Trophoblast cell (in vitro differentiated cells and primary cell): ENCODE results near the gene NFX1.
"Not testable (repeated sequence)": the region's sequence is repeated elsewhere in the genome, so short reads cannot be mapped to it uniquely, and the experiment has no call there.

Experiments
- DNase-seq, 2 donors: peaks; one replicate each; pipeline ENCODE4 v3.0.0-alpha.2; 2016
- H2AFZ ChIP-seq: 2 replicates; pipeline ENCODE4 v1.6.1; 2013; ENCODE audit warnings: low read length, moderate library complexity, mild to moderate bottlenecking; ENCODE audit not compliant: insufficient read depth, poor library complexity
- H2AK5ac ChIP-seq: 2 replicates; pipeline ENCODE4 v1.6.1; 2013; ENCODE audit warnings: mild to moderate bottlenecking, low read length
- H2BK120ac ChIP-seq: 2 replicates; pipeline ENCODE4 v1.6.1; 2013; ENCODE audit warnings: low read length, mild to moderate bottlenecking, moderate library complexity; ENCODE audit not compliant: insufficient read depth, poor library complexity
- H2BK12ac ChIP-seq: 2 replicates; pipeline ENCODE4 v1.6.1; 2013; ENCODE audit warnings: mild to moderate bottlenecking, low read length, moderate library complexity
- H2BK5ac ChIP-seq: 2 replicates; pipeline ENCODE4 v1.6.1; 2013; ENCODE audit warnings: low read length, low read depth, moderate library complexity, mild to moderate bottlenecking; ENCODE audit not compliant: poor library complexity
- H3K14ac ChIP-seq: 2 replicates; pipeline ENCODE4 v1.6.1; 2013; ENCODE audit warnings: mild to moderate bottlenecking, low read length
- H3K18ac ChIP-seq: 2 replicates; pipeline ENCODE4 v1.6.1; 2013; ENCODE audit warnings: mild to moderate bottlenecking, low read length
- H3K23ac ChIP-seq: 2 replicates; pipeline ENCODE4 v1.6.1; 2013; ENCODE audit warnings: low read length
- H3K27ac ChIP-seq: 2 replicates; pipeline ENCODE4 v1.5.1; 2013; ENCODE audit warnings: low read depth, mild to moderate bottlenecking, inconsistent platforms, low read length, moderate library complexity
- H3K27me3 ChIP-seq: 2 replicates; pipeline ENCODE4 v1.6.1; 2013; ENCODE audit warnings: inconsistent platforms, mild to moderate bottlenecking, low read length, moderate library complexity; ENCODE audit not compliant: insufficient read depth
- H3K36me3 ChIP-seq, 2 experiments: 1 replicate in 1 of 2; 2 replicates in 1 of 2; pipeline ENCODE4 v1.6.1; 2013; ENCODE audit warnings: low read length in 2 of 2, mild to moderate bottlenecking in 2 of 2, moderate library complexity in 1 of 2; ENCODE audit not compliant: insufficient read depth in 2 of 2, control insufficient read depth in 1 of 2
- H3K4ac ChIP-seq: 2 replicates; pipeline ENCODE4 v1.6.1; 2013; ENCODE audit warnings: low read depth, mild to moderate bottlenecking, low read length, moderate library complexity
- H3K4me1 ChIP-seq, 2 experiments: 1 replicate in 1 of 2; 2 replicates in 1 of 2; pipeline ENCODE4 v1.6.1; 2013; ENCODE audit warnings: low read length in 2 of 2, mild to moderate bottlenecking in 2 of 2, moderate library complexity in 1 of 2; ENCODE audit not compliant: insufficient read depth in 2 of 2, control insufficient read depth in 1 of 2
- H3K4me2 ChIP-seq: 2 replicates; pipeline ENCODE4 v1.6.1; 2013; ENCODE audit warnings: inconsistent platforms, mild to moderate bottlenecking, low read length, moderate library complexity
- H3K4me3 ChIP-seq: 2 replicates; pipeline ENCODE4 v1.5.1; 2013; ENCODE audit warnings: mild to moderate bottlenecking, low read depth, low read length, inconsistent platforms
- H3K79me1 ChIP-seq: one replicate; pipeline ENCODE4 v1.6.1; 2013; ENCODE audit warnings: low read length
- H3K79me2 ChIP-seq: 2 replicates; pipeline ENCODE4 v1.6.1; 2013; ENCODE audit warnings: low read length, mild to moderate bottlenecking; ENCODE audit not compliant: control insufficient read depth, insufficient read depth, poor library complexity
- H3K9ac ChIP-seq: 2 replicates; pipeline ENCODE4 v1.6.1; 2013; ENCODE audit warnings: mild to moderate bottlenecking, low read length
- H3K9me3 ChIP-seq: 2 replicates; pipeline ENCODE4 v1.6.1; 2013; ENCODE audit warnings: low read depth, mild to moderate bottlenecking, control low read depth, inconsistent platforms, low read length; ENCODE audit not compliant: insufficient read depth
- H4K12ac ChIP-seq: 2 replicates; pipeline ENCODE4 v1.6.1; 2013; ENCODE audit warnings: low read depth, mild to moderate bottlenecking, low read length, moderate library complexity
- H4K8ac ChIP-seq: 2 replicates; pipeline ENCODE4 v1.6.1; 2013; ENCODE audit warnings: low read depth, mild to moderate bottlenecking, low read length, moderate library complexity
- H4K91ac ChIP-seq: one replicate; pipeline ENCODE4 v1.6.1; 2013; ENCODE audit warnings: low read depth, mild to moderate bottlenecking, low read length, moderate library complexity
- WGBS: extraction: QIAGEN DNeasy Blood & Tissue Kit; methylation state at CpG from one replicate; pipeline ENCODE4 v1.1.7; 2013; ENCODE audit warnings: missing lambda C conversion rate; ENCODE audit not compliant: insufficient read length, insufficient coverage; ENCODE audit errors: extremely low coverage; 5-methylcytosine and 5-hydroxymethylcytosine counted together

The NFX1 gene

DNA sequence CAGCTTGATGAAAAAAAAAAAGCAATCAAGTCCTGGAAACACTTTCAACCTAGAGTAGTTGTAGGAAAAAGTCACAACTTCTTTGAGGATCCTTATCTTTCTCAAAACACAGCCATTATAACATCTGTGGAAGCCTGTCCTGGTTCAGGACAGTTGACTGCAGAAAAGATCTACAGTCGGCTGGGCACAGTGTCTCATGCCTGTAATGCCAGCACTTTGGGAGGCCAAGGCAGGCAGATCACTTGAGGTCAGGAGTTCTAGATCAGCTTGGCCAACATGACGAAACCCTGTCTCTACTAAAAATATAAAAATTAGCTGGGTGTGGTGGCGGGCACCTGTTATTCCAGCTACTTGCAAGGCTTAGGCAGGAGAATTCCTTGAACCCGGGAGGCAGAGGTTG lies 74.5 kb downstream of the NFX1 start:
- no CpG with 5 or more reads among the region's 4 CpGs for WGBS
- H2BK5ac ChIP-seq, H4K8ac ChIP-seq, H4K12ac ChIP-seq, H3K4me1 ChIP-seq, H2BK120ac ChIP-seq, H3K79me1 ChIP-seq, H3K27ac ChIP-seq, H4K91ac ChIP-seq, H2AK5ac ChIP-seq, H3K9ac ChIP-seq, DNase-seq, H3K4me3 ChIP-seq, H3K79me2 ChIP-seq, H3K4me2 ChIP-seq, H3K14ac ChIP-seq, H3K9me3 ChIP-seq, H3K4ac ChIP-seq, H3K23ac ChIP-seq, H2AFZ ChIP-seq, H3K18ac ChIP-seq, H3K27me3 ChIP-seq, H2BK12ac ChIP-seq: not testable (repeated sequence)
- H3K36me3 ChIP-seq = peaks cover 25 to 30% of the 10 kb centered on the region in 2 experiments

DNA sequence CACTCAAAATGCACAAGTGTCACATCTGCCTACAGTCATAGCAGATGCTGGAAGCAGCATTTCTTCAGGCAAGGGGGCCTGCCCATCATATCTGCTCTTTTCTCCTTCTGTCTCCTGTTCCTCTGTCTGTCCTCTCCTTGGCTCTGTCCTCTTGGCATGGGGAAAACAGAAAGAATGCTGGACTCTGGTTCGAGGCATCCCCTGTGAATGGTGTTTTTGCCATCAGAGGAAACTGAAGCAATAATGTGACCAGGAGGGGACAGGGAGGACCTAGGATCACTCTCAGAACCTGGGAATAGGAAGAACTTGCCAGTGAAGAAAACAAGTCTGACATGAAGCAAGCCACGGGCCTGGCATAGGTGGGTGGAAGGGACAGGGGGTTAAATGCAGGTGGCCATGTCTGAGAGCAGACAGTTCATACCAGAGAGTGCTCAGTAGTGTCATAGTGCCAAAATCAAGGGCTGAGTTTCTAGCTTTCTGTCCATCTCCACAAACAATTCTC lies 76.7 kb downstream of the NFX1 start:
- Histone ChIP-seq H2BK12ac (no peak overlapping the region), H2BK5ac (no peak overlapping the region), H3K4me2 (no peak overlapping the region), H3K23ac (no peak overlapping the region), H3K9ac (no peak overlapping the region), H3K4me3 (no peak overlapping the region), H3K14ac (no peak overlapping the region), H3K9me3 (no peaks in the 10 kb centered on the region), H2BK120ac (no peak overlapping the region), H3K4me1 (no peaks in the 10 kb centered on the region), H3K79me2 (no peaks in the 10 kb centered on the region), H3K27me3 (no peaks in the 10 kb centered on the region), H4K12ac (no peak overlapping the region), H3K79me1 (no peaks in the 10 kb centered on the region), H3K27ac (no peak overlapping the region), H4K8ac (no peak overlapping the region), H4K91ac (no peak overlapping the region), H3K36me3 (peaks cover 29 to 47% of the 10 kb centered on the region in 2 experiments), H2AFZ (no peak overlapping the region), H3K4ac (no peak overlapping the region), H2AK5ac (no peak overlapping the region), H3K18ac (no peak overlapping the region)
- WGBS = no CpG with 5 or more reads among the region's 2 CpGs
- DNase-seq = no peak

DNA sequence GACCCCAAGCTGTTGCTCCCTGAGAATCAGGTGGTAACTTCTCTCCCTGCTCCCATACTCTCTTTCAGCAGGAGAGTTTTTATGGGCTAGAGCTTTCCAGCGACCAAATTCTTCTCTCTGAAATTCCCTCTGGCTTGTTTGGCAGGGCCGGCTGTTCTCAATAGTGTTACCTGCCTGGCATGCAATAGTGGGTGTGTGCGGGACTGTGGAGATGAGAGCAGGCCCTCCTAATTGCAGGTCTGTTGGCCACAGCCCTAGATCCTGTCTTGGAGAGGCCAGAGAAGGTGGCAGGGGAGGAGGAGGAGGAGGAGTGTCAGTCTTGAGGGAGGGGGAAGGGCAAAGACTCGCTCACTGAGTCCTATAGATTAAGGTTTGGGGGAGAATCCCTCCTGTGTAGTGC lies 82.6 kb downstream of the NFX1 start:
- WGBS = no CpG with 5 or more reads among the region's 4 CpGs
- Histone ChIP-seq H3K36me3 (peaks cover 8 to 25% of the 10 kb centered on the region in 2 experiments), H3K4me3 (no peak overlapping the region), H3K27me3 (no peaks in the 10 kb centered on the region), H3K9ac (no peak overlapping the region), H3K18ac (no peak overlapping the region), H3K4ac (no peak overlapping the region), H2AK5ac (no peak overlapping the region), H3K4me2 (no peak overlapping the region), H3K79me1 (no peaks in the 10 kb centered on the region), H2BK12ac (no peak overlapping the region), H3K4me1 (peaks cover 7 to 16% of the 10 kb centered on the region in 2 experiments), H3K79me2 (no peaks in the 10 kb centered on the region), H2BK5ac (no peak overlapping the region), H3K23ac (no peak overlapping the region), H4K8ac (no peak overlapping the region), H3K14ac (no peak overlapping the region), H4K91ac (no peak overlapping the region), H4K12ac (no peak overlapping the region), H3K27ac (no peak overlapping the region), H2AFZ (no peak overlapping the region), H3K9me3 (no peaks in the 10 kb centered on the region), H2BK120ac (no peak overlapping the region)
- DNase-seq = no peak

DNA sequence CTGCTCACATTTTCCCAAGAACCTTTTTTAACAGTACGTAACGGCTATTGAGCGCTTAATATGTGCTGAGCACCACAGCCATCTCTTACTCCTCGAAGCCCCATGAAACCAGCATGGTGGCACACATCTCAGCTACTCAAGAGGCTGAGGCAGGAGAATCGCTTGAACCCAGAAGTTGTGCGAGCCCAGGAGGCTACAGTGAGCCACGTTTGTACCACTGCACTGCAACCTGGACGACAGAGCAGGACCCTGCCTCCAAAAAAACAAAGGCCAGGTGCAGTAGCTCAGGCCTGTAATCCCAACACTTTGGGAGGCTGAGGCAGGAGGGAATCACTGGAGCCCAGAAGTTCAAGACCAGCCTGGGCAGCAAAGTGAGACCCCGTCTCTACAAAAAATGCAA lies 83.9 kb downstream of the NFX1 start:
- H4K91ac ChIP-seq = no peak overlapping the region
- H2AK5ac ChIP-seq = no peak overlapping the region
- no peak overlapping the region for H4K8ac ChIP-seq
- no peak overlapping the region for H3K14ac ChIP-seq
- WGBS = no CpG with 5 or more reads among the region's 9 CpGs
- peaks cover 7 to 16% of the 10 kb centered on the region in 2 experiments for H3K4me1 ChIP-seq
- H2BK120ac ChIP-seq = no peak overlapping the region
- H3K4me3 ChIP-seq = no peak overlapping the region
- no peak overlapping the region for H3K4me2 ChIP-seq
- H2BK5ac ChIP-seq = no peak overlapping the region
- H3K4ac ChIP-seq = no peak overlapping the region
- H3K79me1 ChIP-seq = no peaks in the 10 kb centered on the region
- no peak overlapping the region for H2BK12ac ChIP-seq
- H3K27me3 ChIP-seq = no peaks in the 10 kb centered on the region
- H4K12ac ChIP-seq = no peak overlapping the region
- H3K36me3 ChIP-seq = peaks cover 5 to 21% of the 10 kb centered on the region in 2 experiments
- no peak overlapping the region for H3K23ac ChIP-seq
- H3K79me2 ChIP-seq = no peaks in the 10 kb centered on the region
- no peak for DNase-seq
- H3K18ac ChIP-seq = no peak overlapping the region
- H3K9ac ChIP-seq = no peak overlapping the region
- no peak overlapping the region for H3K27ac ChIP-seq
- no peaks in the 10 kb centered on the region for H3K9me3 ChIP-seq
- H2AFZ ChIP-seq = no peak overlapping the region
